Neural cell (in vitro differentiated cells): Measurements from ENCODE around the gene LRMDA. TPM values are rescaled to one million over a fixed set of nuclear protein-coding genes. Genes with fewer than 3 reads are reported as not detected.

Experiments
- H2AFZ ChIP-seq: fragments of 200-600, 300-800 bp; sonication (generic), shearing (Covaris generic); 2 replicates; pipeline ENCODE4 v1.6.0; 2014; ENCODE audit warnings: low read depth, mild to moderate bottlenecking, antibody characterized with exemption, low read length, moderate library complexity
- H3F3A ChIP-seq: fragments of 200-600 bp; shearing (Covaris generic); 2 replicates; pipeline ENCODE4 v1.6.1; 2016; ENCODE audit warnings: mild to moderate bottlenecking, moderate library complexity, mixed read lengths, antibody characterized with exemption, low read length; ENCODE audit not compliant: insufficient read depth, poor library complexity, severe bottlenecking
- H3K27ac ChIP-seq: fragments of 200-600, 300-800 bp; sonication (generic), shearing (Covaris generic); 2 replicates; pipeline ENCODE4 v1.5.1; 2014; ENCODE audit warnings: mild to moderate bottlenecking, low read length, moderate library complexity
- H3K27me3 ChIP-seq: fragments of 300-800, 200-600 bp; sonication (generic), shearing (Covaris generic); 2 replicates; pipeline ENCODE4 v1.6.0; 2014; ENCODE audit warnings: mild to moderate bottlenecking, low read depth, low read length, moderate library complexity; ENCODE audit not compliant: insufficient read depth
- H3K36me3 ChIP-seq: fragments of 300-800, 200-600 bp; sonication (generic), shearing (Covaris generic); 2 replicates; pipeline ENCODE4 v1.5.1; 2014; ENCODE audit warnings: mild to moderate bottlenecking, antibody characterized with exemption, low read length, moderate library complexity; ENCODE audit not compliant: insufficient read depth
- H3K4me2 ChIP-seq: fragments of 300-800, 200-600 bp; sonication (generic), shearing (Covaris generic); 2 replicates; pipeline ENCODE4 v1.6.0; 2014; ENCODE audit warnings: mild to moderate bottlenecking, low read length
- H3K4me3 ChIP-seq: fragments of 300-800, 200-600 bp; sonication (generic), shearing (Covaris generic); 2 replicates; pipeline ENCODE4 v1.5.1; 2014; ENCODE audit warnings: mild to moderate bottlenecking, low read length, moderate library complexity
- H3K79me2 ChIP-seq: fragments of 200-600 bp; shearing (Covaris generic); replicated peaks from 2 replicates; pipeline ENCODE4 v1.6.0; 2014; ENCODE audit warnings: mild to moderate bottlenecking, low read length, moderate library complexity; ENCODE audit not compliant: insufficient read depth
- H3K9ac ChIP-seq: fragments of 300-800, 200-600 bp; sonication (generic), shearing (Covaris generic); 2 replicates; pipeline ENCODE4 v1.6.1; 2016; ENCODE audit warnings: mild to moderate bottlenecking, low read length, mixed read lengths
- H3K9me2 ChIP-seq: fragments of 200-600 bp; shearing (Covaris generic); 2 replicates; pipeline ENCODE4 v1.6.1; 2016; ENCODE audit warnings: mild to moderate bottlenecking, low read length, mixed read lengths; ENCODE audit not compliant: insufficient read depth
- H3K9me3 ChIP-seq: fragments of 200-600, 300-800 bp; sonication (generic), shearing (Covaris generic); 2 replicates; pipeline ENCODE4 v1.6.1; 2016; ENCODE audit warnings: mild to moderate bottlenecking, mixed run types, low read length, moderate library complexity, mixed read lengths
- H4K20me1 ChIP-seq: fragments of 200-600 bp; shearing (Covaris generic); 2 replicates; pipeline ENCODE4 v1.6.1; 2016; ENCODE audit warnings: mild to moderate bottlenecking, mixed run types; ENCODE audit not compliant: insufficient read depth
- CTCF ChIP-seq: fragments of 450-650 bp; IDR thresholded peaks from 2 replicates; pipeline ENCODE4 v1.5.1; 2014; ENCODE audit warnings: antibody characterized with exemption, mild to moderate bottlenecking, moderate library complexity; ENCODE audit not compliant: poor library complexity, severe bottlenecking
- EZH2 ChIP-seq: fragments of 200-600, 300-800 bp; shearing (Covaris generic), sonication (generic); IDR thresholded peaks from 2 replicates; pipeline ENCODE4 v1.6.1; 2014; ENCODE audit warnings: antibody characterized with exemption, low read length, borderline replicate concordance, mild to moderate bottlenecking; ENCODE audit not compliant: insufficient read depth, poor library complexity, severe bottlenecking
- MXI1 ChIP-seq: fragments of 450-650 bp; conservative IDR thresholded peaks from 2 replicates; pipeline ENCODE4 v1.6.1; 2014; ENCODE audit warnings: antibody characterized with exemption, mild to moderate bottlenecking; ENCODE audit not compliant: poor library complexity, severe bottlenecking
- POLR2AphosphoS5 ChIP-seq: IDR thresholded peaks from 2 replicates; pipeline ENCODE4 v1.6.1; 2012
- RAD21 ChIP-seq: fragments of 450-650 bp; conservative IDR thresholded peaks from 2 replicates; pipeline ENCODE4 v1.6.1; 2014; ENCODE audit warnings: antibody characterized with exemption, mild to moderate bottlenecking, moderate library complexity
- REST ChIP-seq: IDR thresholded peaks from 2 replicates; pipeline ENCODE4 v1.6.1; 2012; ENCODE audit warnings: borderline replicate concordance
- SMC3 ChIP-seq: fragments of 450-650 bp; conservative IDR thresholded peaks from 2 replicates; pipeline ENCODE4 v1.6.1; 2014; ENCODE audit warnings: antibody characterized with exemption, mild to moderate bottlenecking, moderate library complexity; ENCODE audit not compliant: poor library complexity
- polyA plus RNA-seq: library from polyadenylated mRNA; depleted of rRNA; stranded (reverse); fragments of >200 nt; gene quantifications from 2 replicates; pipeline ENCODE4 v1.2.3, GENCODE V29; 2014

LRMDA gene
- polyA plus RNA-seq, 1 donor from 2014 or later: 5.6 TPM

- H3K4me2 ChIP-seq: no peak overlapping the region
- no peaks in the 10 kb centered on the region for H3K9me3 ChIP-seq
These were observed 1116.0 kb downstream of the LRMDA start for GRCh38 chr10:76547352-76547972.

GRCh38 chr10:76548716-76549115 lies 1117.3 kb downstream of the LRMDA start:
- H3K4me3 ChIP-seq: no peak overlapping the region
- H3K4me2 ChIP-seq: no peak overlapping the region
- no peak overlapping the region for H3K9ac ChIP-seq
- H3K27me3 ChIP-seq: no peaks in the 10 kb centered on the region
- TF ChIP-seq EZH2 (no peak), POLR2AphosphoS5 (no peak), RAD21 (no peak), MXI1 (no peak), REST (no peak), CTCF (no peak)
- H3K36me3 ChIP-seq: no peaks in the 10 kb centered on the region
- H2AFZ ChIP-seq: no peak overlapping the region
- H3K27ac ChIP-seq: no peak overlapping the region
- no peaks in the 10 kb centered on the region for H3K9me2 ChIP-seq
- H3K9me3 ChIP-seq: no peaks in the 10 kb centered on the region
- no peaks in the 10 kb centered on the region for H3K79me2 ChIP-seq
- no peaks in the 10 kb centered on the region for H3F3A ChIP-seq
- no peaks in the 10 kb centered on the region for H4K20me1 ChIP-seq

More at GRCh38 chr10:76547352-76547972, 1116.0 kb downstream of the LRMDA start:
- no peak overlapping the region for H3K27ac ChIP-seq
- no peak overlapping the region for H2AFZ ChIP-seq
- H3K4me3 ChIP-seq: no peak overlapping the region
- H3K27me3 ChIP-seq: no peaks in the 10 kb centered on the region
- no peak overlapping the region for H3K9ac ChIP-seq
- H4K20me1 ChIP-seq: no peaks in the 10 kb centered on the region
- no peaks in the 10 kb centered on the region for H3K9me2 ChIP-seq
- TF ChIP-seq REST (no peak), SMC3 (peak; percentile 85), RAD21 (peak; percentile 90), CTCF (peak; percentile 83)
- no peaks in the 10 kb centered on the region for H3K79me2 ChIP-seq
- H3K36me3 ChIP-seq: no peaks in the 10 kb centered on the region
- H3F3A ChIP-seq: no peaks in the 10 kb centered on the region
